A673 (cell line): Measurements from ENCODE around the gene RGS6.

Experiments
- CTCF ChIP-seq: fragments of 300-800, 200-600 bp; sonication (generic); conservative IDR thresholded peaks from 2 replicates; pipeline ENCODE4 v1.5.1; 2017; ENCODE audit warnings: low read depth, mild to moderate bottlenecking, antibody characterized with exemption, low read length, moderate library complexity, mixed read lengths
- EZH2 ChIP-seq: fragments of 200-600 bp; sonication (generic); IDR thresholded peaks from 2 replicates; pipeline ENCODE4 v1.6.1; 2017; ENCODE audit warnings: borderline replicate concordance, low read depth, mild to moderate bottlenecking, mixed read lengths, antibody characterized with exemption, low read length; ENCODE audit not compliant: poor library complexity, severe bottlenecking

GRCh38 chr14:72318648-72319047 is 386.4 kb downstream of the RGS6 start:
- TF ChIP-seq EZH2 (no peak), CTCF (no peak)
